Raji (cell line): ENCODE measurements around the gene CD6.

Source experiments
- POLR2A ChIP-seq: IDR thresholded peaks from 2 replicates; pipeline ENCODE4 v1.6.1; 2011; ENCODE audit warnings: low read depth, low read length, control low read depth; ENCODE audit not compliant: insufficient read depth

Gene CD6

GRCh38 chr11:61019832-61020405, 48.4 kb downstream of the CD6 start:
- no peak for TF ChIP-seq POLR2A

- no peak for TF ChIP-seq POLR2A
These were observed 49.2 kb downstream of the CD6 start for GRCh38 chr11:61020551-61021235.

GRCh38 chr11:61021661-61022212, 50.3 kb downstream of the CD6 start:
- no peak for TF ChIP-seq POLR2A

GRCh38 chr11:61022311-61023085, 51.0 kb downstream of the CD6 start:
- no peak for TF ChIP-seq POLR2A

GRCh38 chr11:61023086-61023965, 51.8 kb downstream of the CD6 start:
- no peak for TF ChIP-seq POLR2A

- TF ChIP-seq POLR2A = no peak
These were observed 52.5 kb downstream of the CD6 start for GRCh38 chr11:61023966-61024295.

GRCh38 chr11:61024938-61025820, 53.7 kb downstream of the CD6 start:
- TF ChIP-seq POLR2A = no peak

GRCh38 chr11:61025821-61026120, 54.3 kb downstream of the CD6 start:
- TF ChIP-seq POLR2A = no peak

- no peak for TF ChIP-seq POLR2A
These were observed 54.9 kb downstream of the CD6 start for GRCh38 chr11:61026121-61027031.

- TF ChIP-seq POLR2A = no peak
These were observed 55.8 kb downstream of the CD6 start for GRCh38 chr11:61027141-61027840.

GRCh38 chr11:61028135-61028729, 56.8 kb downstream of the CD6 start:
- TF ChIP-seq POLR2A = no peak

GRCh38 chr11:61032824-61033223, 61.3 kb downstream of the CD6 start:
- no peak for TF ChIP-seq POLR2A
